Vagina (tissue), 2 donors: Measurements from ENCODE around the gene PBX1. TPM values are rescaled to one million over a fixed set of nuclear protein-coding genes. Genes with fewer than 3 reads are reported as not detected.

Experiments used
- DNase-seq, 2 donors: peaks; one replicate each; pipeline ENCODE4 v3.0.0-alpha.2; 2017; ENCODE audit errors: extremely low spot score in 2 of 2
- H3K27ac ChIP-seq: fragments of 200-600 bp; sonication (generic); one replicate; pipeline ENCODE4 v1.5.1; 2019
- H3K27me3 ChIP-seq: fragments of 200-600 bp; sonication (generic); one replicate; pipeline ENCODE4 v1.5.1; 2019
- H3K36me3 ChIP-seq, 2 donors: fragments of 200-600 bp; sonication (generic); one replicate each; pipeline ENCODE4 v1.5.1; 2017 to 2019
- H3K4me1 ChIP-seq: fragments of 200-600 bp; sonication (generic); one replicate; pipeline ENCODE4 v1.5.1; 2019
- H3K4me3 ChIP-seq, 2 donors: fragments of 200-600 bp; sonication (generic); 1 replicate in 1 of 2; 2 replicates in 1 of 2; pipeline ENCODE4 v1.5.1; 2016 to 2019
- H3K9me3 ChIP-seq: fragments of 200-600 bp; sonication (generic); one replicate; pipeline ENCODE4 v1.5.1; 2019
- POLR2A ChIP-seq, 2 donors: fragments of 450-650 bp; IDR thresholded peaks; one replicate each; pipeline ENCODE4 v1.6.1; 2017; ENCODE audit warnings: antibody characterized with exemption in 2 of 2, mild to moderate bottlenecking in 2 of 2, moderate library complexity in 2 of 2
- POLR2AphosphoS5 ChIP-seq, 2 donors: sonication (generic); formaldehyde crosslinking; IDR thresholded peaks; one replicate each; pipeline ENCODE4 v1.9.0; 2017; ENCODE audit warnings: antibody characterized with exemption in 2 of 2, mild to moderate bottlenecking in 2 of 2, low read depth in 1 of 2; ENCODE audit not compliant: insufficient read depth in 1 of 2
- intact Hi-C: fragments of 100-400 bp; cut with DNase I; formaldehyde crosslinking; loops from one replicate; pipeline ENCODE4 v1.15.1; 2023
- total RNA-seq: library from RNA; depleted of rRNA; stranded (reverse); fragments of >200 nt; gene quantifications from one replicate; pipeline ENCODE4 v1.2.3, GENCODE V29; 2016
- TF ChIP-seq, protein P1 (sequence below), 3 experiments: fragments of 450-650 bp in 2 of 3; fragments of 200-600 bp in 1 of 3; sonication (generic) in 1 of 3; IDR thresholded peaks; one replicate each; pipeline ENCODE4 v1.5.1; 2017 to 2019; ENCODE audit warnings: antibody characterized with exemption in 3 of 3, mild to moderate bottlenecking in 2 of 3, moderate library complexity in 2 of 3

Gene PBX1
- total RNA-seq, 1 donor from 2014 or later = 69.0 TPM

DNA sequence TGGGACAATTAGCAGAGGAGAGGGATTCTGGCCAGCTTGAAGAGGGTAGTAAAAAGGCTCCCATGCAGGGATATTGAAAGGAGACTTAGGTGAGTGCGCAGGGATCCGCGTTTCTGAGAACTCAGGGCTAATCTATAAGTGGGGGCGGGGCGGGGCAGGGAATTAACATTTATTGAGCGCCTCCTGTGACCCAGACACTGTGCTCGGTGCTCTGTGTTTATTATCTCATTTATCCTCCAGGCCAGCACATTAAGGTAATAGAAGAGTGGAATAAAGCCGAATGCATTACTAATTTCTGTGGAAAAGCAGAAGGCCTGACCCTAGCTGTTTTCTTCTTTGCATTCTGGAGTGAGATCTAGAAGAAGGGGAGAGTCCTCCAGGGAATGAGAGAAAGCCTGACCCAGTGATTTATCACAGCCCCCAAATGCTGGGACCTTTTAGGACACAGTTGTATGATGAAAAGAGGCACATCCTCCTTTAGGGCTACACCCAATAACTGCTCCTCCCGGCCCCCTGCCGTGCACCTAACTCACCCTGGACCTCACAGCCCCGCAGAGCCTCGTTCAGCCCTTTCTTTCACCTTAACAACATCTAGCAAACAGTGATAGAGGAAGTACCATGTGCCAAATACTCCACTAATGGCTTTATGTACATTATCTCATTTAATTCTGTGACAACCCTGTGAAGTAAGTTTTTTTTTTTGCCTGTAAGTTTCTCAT, 317.6 kb downstream of the PBX1 start:
- no peak overlapping the region for H3K27ac ChIP-seq
- DNase-seq = no peak
- H3K27me3 ChIP-seq = no peaks in the 10 kb centered on the region
- no peaks in the 10 kb centered on the region for H3K4me1 ChIP-seq
- no peaks in the 10 kb centered on the region for H3K36me3 ChIP-seq
- no peaks in the 10 kb centered on the region for H3K9me3 ChIP-seq
- TF ChIP-seq, protein P1, sequence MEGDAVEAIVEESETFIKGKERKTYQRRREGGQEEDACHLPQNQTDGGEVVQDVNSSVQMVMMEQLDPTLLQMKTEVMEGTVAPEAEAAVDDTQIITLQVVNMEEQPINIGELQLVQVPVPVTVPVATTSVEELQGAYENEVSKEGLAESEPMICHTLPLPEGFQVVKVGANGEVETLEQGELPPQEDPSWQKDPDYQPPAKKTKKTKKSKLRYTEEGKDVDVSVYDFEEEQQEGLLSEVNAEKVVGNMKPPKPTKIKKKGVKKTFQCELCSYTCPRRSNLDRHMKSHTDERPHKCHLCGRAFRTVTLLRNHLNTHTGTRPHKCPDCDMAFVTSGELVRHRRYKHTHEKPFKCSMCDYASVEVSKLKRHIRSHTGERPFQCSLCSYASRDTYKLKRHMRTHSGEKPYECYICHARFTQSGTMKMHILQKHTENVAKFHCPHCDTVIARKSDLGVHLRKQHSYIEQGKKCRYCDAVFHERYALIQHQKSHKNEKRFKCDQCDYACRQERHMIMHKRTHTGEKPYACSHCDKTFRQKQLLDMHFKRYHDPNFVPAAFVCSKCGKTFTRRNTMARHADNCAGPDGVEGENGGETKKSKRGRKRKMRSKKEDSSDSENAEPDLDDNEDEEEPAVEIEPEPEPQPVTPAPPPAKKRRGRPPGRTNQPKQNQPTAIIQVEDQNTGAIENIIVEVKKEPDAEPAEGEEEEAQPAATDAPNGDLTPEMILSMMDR (IDR thresholded peaks at IDR 0.05) = no peak
- no peak for TF ChIP-seq POLR2AphosphoS5 (IDR thresholded peaks at IDR 0.05; ENCODE audit: insufficient read depth in 1 of 2, low read depth in 1 of 2)
- intact Hi-C loops = no loop called here
- H3K4me3 ChIP-seq = no peak overlapping the region

DNA sequence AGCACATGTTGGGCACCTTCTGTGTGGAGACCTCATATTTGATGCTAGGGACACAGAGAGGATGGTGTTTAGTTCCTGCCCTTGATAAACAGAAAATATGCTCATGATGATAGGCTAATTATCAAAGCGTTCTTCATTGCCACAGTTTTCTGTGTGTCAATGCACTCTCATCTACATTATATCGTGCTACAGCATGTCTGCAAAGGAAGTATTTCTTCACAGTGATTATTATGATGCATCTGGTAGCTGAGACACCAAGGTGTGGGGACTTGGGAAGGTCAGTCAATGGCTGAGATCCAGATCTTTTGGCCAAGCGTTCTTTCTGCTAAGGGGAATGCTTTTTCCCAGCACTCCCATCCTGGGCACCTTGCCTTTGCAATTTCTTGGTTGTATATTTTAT, 321.2 kb downstream of the PBX1 start:
- no peaks in the 10 kb centered on the region for H3K4me1 ChIP-seq
- TF ChIP-seq, protein P1 (IDR thresholded peaks at IDR 0.05) = no peak
- no peak for TF ChIP-seq POLR2A (IDR thresholded peaks at IDR 0.05)
- TF ChIP-seq POLR2AphosphoS5 (IDR thresholded peaks at IDR 0.05; ENCODE audit: insufficient read depth in 1 of 2, low read depth in 1 of 2) = no peak
- DNase-seq = no peak
- H3K4me3 ChIP-seq = no peak overlapping the region
- H3K27me3 ChIP-seq = no peaks in the 10 kb centered on the region
- H3K9me3 ChIP-seq = no peaks in the 10 kb centered on the region
- intact Hi-C loops = no loop called here
- no peaks in the 10 kb centered on the region for H3K36me3 ChIP-seq
- H3K27ac ChIP-seq = no peak overlapping the region

DNA sequence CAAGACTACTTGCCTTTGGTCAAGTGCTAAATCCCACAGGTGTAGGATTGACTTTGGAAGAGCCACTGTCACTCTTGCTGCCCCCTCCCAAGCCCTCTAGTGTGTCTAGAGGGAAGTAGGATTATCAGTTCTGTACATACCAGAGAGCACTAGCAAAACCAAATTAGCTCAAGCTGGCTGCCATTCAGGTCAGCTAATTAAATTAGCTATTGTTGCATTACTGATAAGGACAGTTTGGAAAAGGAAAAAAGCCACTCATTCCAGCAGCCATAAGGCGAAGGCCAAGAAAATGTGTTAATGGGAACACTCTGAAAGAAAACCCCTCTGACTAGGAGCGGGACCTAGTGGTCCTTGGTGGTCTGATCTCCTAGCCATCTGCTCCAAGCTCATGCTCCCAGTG, 321.7 kb downstream of the PBX1 start:
- intact Hi-C loops = no loop called here

GRCh38 chr1:164885311-164885710, 326.3 kb downstream of the PBX1 start:
- intact Hi-C loops = no loop called here
- TF ChIP-seq POLR2AphosphoS5 (IDR thresholded peaks at IDR 0.05; ENCODE audit: insufficient read depth in 1 of 2, low read depth in 1 of 2) = no peak
- TF ChIP-seq, protein P1 (IDR thresholded peaks at IDR 0.05) = no peak
- TF ChIP-seq POLR2A (IDR thresholded peaks at IDR 0.05) = no peak
- no peak overlapping the region for H3K4me3 ChIP-seq
- no peaks in the 10 kb centered on the region for H3K36me3 ChIP-seq
- no peaks in the 10 kb centered on the region for H3K9me3 ChIP-seq
- no peak for DNase-seq
- H3K27me3 ChIP-seq = no peaks in the 10 kb centered on the region
- no peak overlapping the region for H3K27ac ChIP-seq
- no peaks in the 10 kb centered on the region for H3K4me1 ChIP-seq

More for the DNA sequence above, 321.7 kb downstream of the PBX1 start:
- no peak for DNase-seq
- H3K4me1 ChIP-seq = no peaks in the 10 kb centered on the region
- no peaks in the 10 kb centered on the region for H3K36me3 ChIP-seq
- H3K9me3 ChIP-seq = no peaks in the 10 kb centered on the region
- no peaks in the 10 kb centered on the region for H3K27me3 ChIP-seq
- TF ChIP-seq, protein P1 (IDR thresholded peaks at IDR 0.05) = no peak
- TF ChIP-seq POLR2AphosphoS5 (IDR thresholded peaks at IDR 0.05; ENCODE audit: insufficient read depth in 1 of 2, low read depth in 1 of 2) (no peak), POLR2A (IDR thresholded peaks at IDR 0.05) (no peak)
- no peak overlapping the region for H3K4me3 ChIP-seq
- H3K27ac ChIP-seq = no peak overlapping the region

- Histone ChIP-seq H3K36me3 (no peaks in the 10 kb centered on the region), H3K4me1 (no peaks in the 10 kb centered on the region), H3K27ac (no peak overlapping the region), H3K27me3 (no peaks in the 10 kb centered on the region), H3K4me3 (no peak overlapping the region), H3K9me3 (no peaks in the 10 kb centered on the region)
- no peak for DNase-seq
- no peak for TF ChIP-seq POLR2A (IDR thresholded peaks at IDR 0.05)
- TF ChIP-seq, protein P1 (IDR thresholded peaks at IDR 0.05) = no peak
- no peak for TF ChIP-seq POLR2AphosphoS5 (IDR thresholded peaks at IDR 0.05; ENCODE audit: insufficient read depth in 1 of 2, low read depth in 1 of 2)
- intact Hi-C loops = no loop called here
These were observed 327.1 kb downstream of the PBX1 start for GRCh38 chr1:164886101-164886500.
